ENCODE results near the gene C20orf144.

Gene C20orf144

DNA sequence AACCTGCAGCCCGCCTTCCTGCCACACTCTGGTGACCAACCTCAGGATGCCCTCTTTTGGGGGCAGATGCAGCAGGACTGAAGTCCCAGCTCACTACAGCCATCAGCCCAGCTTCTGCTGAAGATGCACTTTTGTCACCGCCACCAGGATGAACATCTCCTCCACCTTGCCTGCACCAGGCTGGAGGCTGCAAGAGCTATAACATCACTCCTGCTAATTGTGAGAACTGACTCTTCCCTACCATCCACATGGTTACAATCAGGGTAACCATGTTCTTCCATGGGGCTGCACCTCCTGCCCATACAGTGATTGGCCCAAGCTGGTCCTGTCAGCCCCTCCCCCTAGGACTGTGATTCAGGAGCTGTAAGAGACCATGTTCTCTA lies 2.6 kb downstream of the C20orf144 start:
- no peak for DNase-seq (ENCODE audit: low read depth, low spot score)

GRCh38 chr20:33666293-33667244 lies 4.4 kb downstream of the C20orf144 start, which contains the start of gene ACTL10:
ACTL10 (plus strand) TSS chr20:33666943; CDS start chr20:33667498, 555 bp downstream.
- peak; percentile 95 for DNase-seq (ENCODE audit: low read depth, low spot score)

- no peak for DNase-seq (ENCODE audit: low read depth, low spot score)
Measured at GRCh38 chr20:33667245-33667675, 5.1 kb downstream of the C20orf144 start.

GRCh38 chr20:33667676-33668465 lies 5.7 kb downstream of the C20orf144 start:
- DNase-seq (ENCODE audit: low read depth, low spot score), result no peak

DNA sequence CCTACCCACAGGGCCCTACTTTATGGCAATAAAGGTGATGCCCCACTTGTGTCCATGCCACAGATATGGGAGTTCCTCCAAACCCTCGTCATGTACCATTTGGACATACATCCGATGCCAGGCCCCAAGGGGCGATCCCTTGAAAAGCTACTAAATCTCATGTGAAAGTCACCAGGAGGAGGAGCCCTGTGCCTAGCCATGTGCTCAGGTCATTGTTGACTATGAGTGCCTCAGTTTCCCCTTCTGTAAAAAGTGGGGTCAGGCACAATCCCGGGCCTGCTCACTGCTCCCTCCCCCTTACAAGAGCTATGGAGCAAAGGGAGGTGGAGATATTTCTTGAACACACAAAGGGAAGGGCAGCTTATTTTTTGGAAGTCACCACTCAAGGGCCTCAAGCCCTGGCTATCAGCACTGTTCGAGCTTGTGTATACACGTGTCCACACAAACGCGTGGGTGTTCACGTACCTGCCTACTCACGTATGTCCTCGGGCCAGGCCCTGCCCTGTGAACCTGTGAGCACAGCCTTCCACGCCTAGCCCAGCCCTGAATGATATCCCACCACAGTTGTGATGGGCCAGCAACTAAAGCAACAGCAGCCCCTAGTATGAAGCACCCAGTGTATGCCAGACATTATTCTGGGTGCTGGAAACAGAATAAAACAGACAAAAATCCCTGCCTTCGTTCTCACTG lies 6.5 kb downstream of the C20orf144 start:
- DNase-seq (ENCODE audit: low read depth, low spot score), result no peak

DNA sequence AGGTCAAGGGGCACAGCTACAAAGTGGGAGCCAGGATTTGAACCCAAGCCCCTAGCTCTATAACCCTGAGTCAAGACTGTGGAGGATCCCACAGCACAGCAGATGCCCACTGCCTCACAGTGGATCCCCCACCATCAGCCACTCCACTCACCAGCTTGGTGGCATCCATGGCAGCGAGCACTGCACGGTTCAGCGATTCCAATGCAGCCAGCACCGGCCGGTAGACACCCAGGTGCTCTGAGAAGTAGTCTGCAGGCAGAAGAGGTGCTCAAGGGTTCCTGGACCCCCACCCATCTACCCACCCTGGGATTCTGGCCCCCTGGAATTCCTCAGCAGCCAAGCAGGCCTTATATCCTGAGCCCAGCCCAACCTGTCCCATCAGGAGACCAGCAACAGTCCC lies 7.1 kb downstream of the C20orf144 start:
- no peak for DNase-seq (ENCODE audit: low read depth, low spot score)

DNA sequence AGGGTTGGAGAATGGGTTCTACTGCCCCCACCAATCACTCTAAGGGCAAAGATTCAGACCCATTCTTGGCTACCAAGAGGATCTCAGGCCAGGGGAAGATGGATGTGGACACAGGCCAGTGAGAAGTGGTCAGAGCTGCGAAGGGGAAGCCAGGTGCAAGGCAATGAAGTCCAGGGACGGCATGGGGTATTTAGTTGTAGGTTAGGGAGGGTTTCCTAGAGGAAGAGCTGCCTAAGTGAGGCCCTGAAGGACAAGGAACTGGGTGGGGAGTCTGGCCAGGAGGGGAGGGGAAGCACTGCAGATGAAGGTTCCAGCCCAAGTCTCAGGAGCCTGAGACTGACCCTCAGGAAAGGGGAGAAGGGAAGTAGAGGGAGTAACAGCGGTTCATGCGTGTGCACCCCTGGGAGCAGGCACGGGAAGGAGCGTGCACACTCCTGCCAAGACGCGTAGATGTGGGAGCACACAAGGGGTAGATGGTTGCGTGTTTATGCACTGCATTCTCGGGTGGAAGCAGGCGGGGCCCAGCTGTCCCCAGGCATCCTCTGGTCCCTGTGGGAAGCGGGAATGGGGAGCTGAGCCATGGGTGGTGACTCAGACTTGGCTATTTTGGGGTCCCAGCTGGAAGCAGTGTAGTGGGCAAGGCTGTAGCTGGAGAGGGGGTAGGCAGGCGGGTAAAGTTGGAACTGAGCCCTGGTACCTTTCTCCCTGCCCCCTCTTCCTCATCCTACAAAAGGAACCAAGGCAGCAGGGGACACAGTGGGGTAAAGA lies 7.9 kb downstream of the C20orf144 start:
- no peak for DNase-seq (ENCODE audit: low read depth, low spot score)

DNA sequence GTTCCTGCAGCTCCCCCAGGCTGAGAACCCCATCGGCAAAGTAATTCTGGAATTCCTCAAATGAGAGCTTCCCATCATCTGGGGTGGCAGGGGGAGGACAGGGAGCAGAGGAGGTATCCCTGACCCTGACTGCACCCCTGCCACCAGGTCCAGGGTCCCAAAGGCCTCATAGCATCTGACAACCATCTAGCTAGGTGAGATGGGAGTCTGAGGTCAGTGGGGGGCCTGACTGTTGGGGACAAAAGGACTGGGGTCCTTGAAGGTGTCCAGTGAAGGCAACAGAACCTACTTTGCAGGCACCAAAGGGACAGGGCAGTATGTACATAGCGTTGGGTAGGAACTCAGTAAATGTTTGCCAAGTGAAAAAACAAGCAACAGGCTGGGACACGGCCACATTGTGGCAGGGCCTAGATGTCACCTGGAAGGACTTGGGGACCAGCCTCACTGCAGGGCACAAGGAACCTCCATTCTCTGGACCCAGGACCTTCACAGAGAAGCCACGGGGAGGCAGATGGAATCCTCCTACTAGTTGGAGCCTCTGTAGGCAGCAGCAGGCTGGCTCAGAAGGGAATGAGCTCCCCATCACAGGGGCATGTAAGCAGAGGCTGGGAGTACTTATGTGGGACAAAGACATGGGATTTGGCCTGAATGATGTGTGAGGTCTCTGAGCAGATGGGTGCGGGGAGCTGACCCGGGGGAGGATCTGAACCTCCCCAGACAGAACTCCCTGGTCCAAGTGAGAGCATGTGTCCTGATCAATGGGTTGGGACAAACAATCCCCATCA lies 8.8 kb downstream of the C20orf144 start:
- DNase-seq (ENCODE audit: low read depth, low spot score), result no peak

GRCh38 chr20:33671573-33672288 lies 9.6 kb downstream of the C20orf144 start:
- no peak for DNase-seq (ENCODE audit: low read depth, low spot score)

DNA sequence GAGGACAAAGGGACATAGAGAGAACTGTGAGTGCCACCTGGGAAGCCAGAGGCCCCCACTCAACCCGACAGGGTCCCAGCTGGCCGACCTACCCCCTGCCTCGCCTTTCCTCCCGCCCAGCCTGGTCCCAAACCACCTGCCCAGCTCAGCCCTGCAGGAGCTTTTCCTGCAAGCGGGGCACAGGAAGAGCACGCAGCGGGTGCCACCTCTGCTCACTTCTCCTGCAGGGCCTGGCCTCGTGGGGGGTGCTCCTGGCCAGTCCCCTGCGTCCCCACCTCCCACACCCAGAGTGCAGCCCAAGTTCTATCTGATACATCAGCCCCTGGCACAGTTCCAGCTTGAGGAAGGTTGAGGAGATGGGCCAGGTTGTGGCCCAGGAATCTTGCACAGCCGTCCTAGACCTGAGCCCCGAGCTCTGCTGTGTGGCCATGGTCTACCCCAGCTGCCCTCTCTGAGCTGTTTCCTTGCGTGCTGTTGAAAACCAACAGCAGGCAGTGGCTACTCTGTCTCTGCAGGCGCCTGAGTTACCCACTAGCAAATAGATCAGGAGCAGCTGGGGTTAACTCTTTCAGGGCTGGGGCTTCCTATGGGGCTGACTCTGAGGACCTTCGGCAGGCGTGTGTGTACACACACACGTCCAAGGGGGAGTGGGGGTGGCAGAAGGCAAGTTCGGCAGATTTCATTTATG lies 10.4 kb downstream of the C20orf144 start:
- DNase-seq (ENCODE audit: low read depth, low spot score), result peak; percentile 50

DNA sequence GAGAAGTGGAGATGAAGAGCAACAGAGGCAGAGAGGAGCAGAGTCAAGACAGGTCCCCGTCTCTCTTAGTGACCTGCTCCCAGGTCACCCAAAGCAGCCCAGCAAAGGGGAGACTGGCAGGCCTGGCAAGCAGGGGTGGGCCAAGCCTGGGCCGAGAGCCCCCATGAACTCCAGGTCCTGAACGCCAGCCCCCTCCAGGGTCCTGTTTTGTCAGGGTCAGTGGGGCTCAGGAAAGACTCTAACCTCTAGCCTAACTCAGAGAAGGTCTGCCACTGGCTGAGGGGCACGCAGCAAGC lies 10.9 kb downstream of the C20orf144 start:
- no peak for DNase-seq (ENCODE audit: low read depth, low spot score)

DNA sequence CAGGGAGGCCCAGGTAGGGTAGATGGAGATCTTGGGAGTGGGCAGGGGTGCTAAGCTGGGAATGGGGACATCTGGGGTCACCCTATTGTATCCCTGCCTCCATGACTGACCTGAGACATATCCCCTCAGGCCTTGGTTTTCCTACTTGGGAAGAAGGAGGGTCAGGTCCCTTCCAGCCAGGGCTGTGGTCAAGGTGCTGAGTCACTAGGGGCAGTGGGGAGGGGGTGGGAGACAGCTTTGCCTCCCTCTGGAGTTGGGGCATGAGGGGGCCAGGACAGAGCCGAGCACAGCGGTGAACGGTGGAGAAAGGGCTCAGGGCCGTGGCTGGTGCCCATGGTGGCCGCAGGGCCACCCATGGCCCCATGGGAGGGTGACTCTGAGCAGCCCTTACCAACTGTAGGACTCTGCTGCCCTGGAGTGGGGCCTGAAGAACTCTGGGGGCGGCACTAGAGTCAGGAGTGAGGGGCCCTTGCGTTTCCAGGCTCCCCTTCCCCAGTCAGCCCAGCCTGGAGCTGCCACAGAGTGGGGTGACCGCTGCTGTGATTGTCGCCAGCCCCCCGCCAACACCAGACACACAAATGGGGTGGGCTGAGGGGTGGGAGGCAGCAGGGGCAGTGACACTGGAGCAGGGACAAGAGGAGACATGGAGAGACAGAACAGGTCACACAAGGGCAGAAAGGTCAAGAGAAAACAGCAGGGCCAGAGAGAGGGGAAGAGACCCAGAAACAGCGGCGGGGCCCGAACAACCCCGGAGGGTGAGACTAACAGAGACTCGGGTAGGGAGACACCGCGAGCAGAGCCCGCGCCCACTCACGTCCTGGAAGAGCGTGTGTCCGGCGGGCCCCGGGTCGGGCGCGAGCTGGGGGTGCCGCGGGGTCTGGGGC lies 11.5 kb downstream of the C20orf144 start:
- DNase-seq (ENCODE audit: low read depth, low spot score), result no peak

DNA sequence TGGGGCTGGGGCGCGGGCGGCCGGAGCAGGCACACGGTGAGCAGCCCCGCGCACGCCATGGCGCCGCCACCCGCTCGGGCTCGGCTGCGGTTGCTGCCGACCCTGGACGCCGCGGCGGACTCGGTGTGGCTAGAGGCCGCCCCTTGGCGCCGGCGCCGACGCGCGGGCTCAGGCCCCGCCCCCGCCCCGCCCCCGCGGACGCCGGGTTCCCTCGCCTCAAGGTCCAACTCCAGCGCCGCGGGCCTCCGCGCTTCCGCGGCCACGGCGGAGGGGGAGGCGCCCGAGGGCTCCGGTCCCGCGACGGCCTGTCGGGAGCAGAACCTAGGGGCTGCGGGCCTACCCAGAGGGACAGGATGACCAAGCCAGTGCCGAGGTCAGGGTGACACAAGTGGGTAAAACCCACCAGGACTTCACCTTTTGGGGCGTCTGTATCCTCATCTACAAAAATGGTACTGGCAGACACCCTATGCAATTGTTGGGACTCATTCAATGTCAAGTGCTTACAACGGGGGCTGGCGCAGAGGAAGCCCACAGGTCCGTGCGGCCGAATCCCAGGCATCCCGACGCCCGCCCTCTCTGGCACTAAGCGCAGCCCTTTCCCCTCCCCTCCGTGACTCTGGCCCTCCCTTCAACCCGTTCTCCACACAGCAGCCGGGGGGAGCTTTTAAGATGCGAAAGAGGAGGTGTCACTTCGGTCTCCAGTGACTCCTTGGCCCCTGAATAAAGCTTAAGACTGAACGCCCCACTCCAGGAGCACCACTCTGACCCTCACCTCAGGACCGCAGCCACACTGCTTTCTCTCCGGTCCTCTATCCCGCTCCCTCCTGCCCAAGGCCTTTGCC lies 12.4 kb downstream of the C20orf144 start, which contains the start of gene NECAB3:
Gene NECAB3 (minus strand): TSS at position 135 of the 842 bp plus-strand sequence. CDS start 76 bp downstream, at position 59.
- DNase-seq (ENCODE audit: low read depth, low spot score), result no peak

DNA sequence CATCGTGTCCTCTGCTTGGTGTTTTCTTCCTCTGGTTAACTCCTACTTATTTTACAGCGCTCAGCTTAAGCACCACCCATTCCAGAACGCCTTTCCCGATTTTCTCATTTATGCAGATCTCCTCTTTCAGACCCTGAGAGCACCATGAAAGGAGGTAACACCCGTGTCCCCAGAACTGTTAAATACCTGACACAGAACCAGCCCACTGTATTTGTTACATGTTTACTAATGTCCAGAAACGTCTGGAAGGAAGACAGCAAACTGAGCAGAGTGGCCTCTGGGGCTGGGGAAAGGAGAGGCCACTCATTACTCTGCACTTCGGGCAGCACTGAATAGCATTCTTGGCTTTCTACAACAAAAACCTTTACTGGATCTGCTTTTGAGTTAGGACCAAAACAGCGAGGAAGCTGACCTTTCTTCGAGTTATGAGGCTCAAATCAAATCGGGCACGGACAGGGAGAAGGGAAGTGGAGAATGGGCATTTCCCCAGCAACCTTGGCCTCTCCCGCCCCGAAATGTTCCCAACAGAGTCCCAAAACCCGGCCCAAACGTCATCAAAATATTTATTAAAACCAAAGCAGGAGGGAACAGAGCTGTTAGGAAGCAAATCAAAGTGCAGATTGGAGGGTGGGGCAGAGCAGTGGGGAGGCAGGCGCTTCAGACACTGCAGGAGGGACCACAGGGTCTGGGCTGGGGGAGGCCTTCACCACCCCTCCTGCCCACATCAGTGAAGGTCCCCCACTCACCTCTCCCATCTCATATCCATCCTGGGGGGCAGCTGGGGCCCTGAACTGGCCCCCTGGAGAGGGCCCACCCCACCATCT lies 13.2 kb downstream of the C20orf144 start:
- DNase-seq (ENCODE audit: low read depth, low spot score), result no peak

- no peak for DNase-seq (ENCODE audit: low read depth, low spot score)
Measured at GRCh38 chr20:33676121-33676520, 14.0 kb downstream of the C20orf144 start.

All from brain pericyte (primary cell).